WTC11 (cell line): ENCODE results near the gene DUSP22. TPM values are rescaled to one million over a fixed set of nuclear protein-coding genes. Genes with fewer than 3 reads are reported as not detected.

Experiments
- ATAC-seq: fragments of 200-7000 bp; cut with Tn5 transposase; 2 replicates; pipeline ENCODE4 v1.10.0; 2021; ENCODE audit warnings: mild to moderate bottlenecking, moderate library complexity
- CTCF ChIA-PET: fragments of 300-600 bp; sonication (Branson Sonifier 250); formaldehyde crosslinking; loops from one replicate; lab custom pipeline; 2021; ENCODE audit warnings: antibody characterized with exemption; lab: Charles Lee
- POLR2A ChIA-PET: fragments of 350-600 bp; sonication (Branson Sonifier 250); formaldehyde crosslinking; loops from one replicate; lab custom pipeline; 2021; ENCODE audit warnings: antibody characterized with exemption; lab: Charles Lee
- DNase-seq: peaks from one replicate; pipeline ENCODE4 v3.0.0; 2021; ENCODE audit warnings: low spot score
- H3K27ac Mint-ChIP-seq: 2 replicates; pipeline ENCODE4 v1.8.0; 2021; ENCODE audit warnings: mixed read lengths
- H3K27me3 Mint-ChIP-seq: 2 replicates; pipeline ENCODE4 v1.8.0; 2021; ENCODE audit warnings: low read depth, mild to moderate bottlenecking, moderate library complexity, mixed read lengths
- H3K36me3 Mint-ChIP-seq: 2 replicates; pipeline ENCODE4 v1.8.0; 2021; ENCODE audit warnings: mixed read lengths
- H3K4me1 Mint-ChIP-seq: 2 replicates; pipeline ENCODE4 v1.8.0; 2022; ENCODE audit warnings: mixed read lengths
- H3K4me3 Mint-ChIP-seq: 2 replicates; pipeline ENCODE4 v1.8.0; 2021; ENCODE audit warnings: mild to moderate bottlenecking, moderate library complexity, mixed read lengths
- H3K9me3 Mint-ChIP-seq: 2 replicates; pipeline ENCODE4 v1.8.0; 2021; ENCODE audit warnings: mixed read lengths
- AFF4 ChIP-seq: sonication (generic); formaldehyde crosslinking; IDR thresholded peaks from 2 replicates; pipeline ENCODE4 v1.8.1; 2023; ENCODE audit warnings: mild to moderate bottlenecking, missing genetic modification reagents, borderline replicate concordance
- ATF1 ChIP-seq: sonication (generic); formaldehyde crosslinking; IDR thresholded peaks from 2 replicates; pipeline ENCODE4 v1.8.1; 2023; ENCODE audit warnings: mild to moderate bottlenecking, moderate library complexity, missing genetic modification reagents
- ATF2 ChIP-seq: sonication (generic); formaldehyde crosslinking; IDR thresholded peaks from 2 replicates; pipeline ENCODE4 v1.8.1; 2022; ENCODE audit warnings: low read depth, missing genetic modification reagents, borderline replicate concordance
- CTCF ChIP-seq: fragments of 200-600 bp; IDR thresholded peaks from 2 replicates; pipeline ENCODE4 v1.8.0; 2022; ENCODE audit warnings: antibody characterized with exemption
- E2F4 ChIP-seq: sonication (generic); formaldehyde crosslinking; IDR thresholded peaks from 2 replicates; pipeline ENCODE4 v1.8.1; 2022; ENCODE audit warnings: low read depth, mild to moderate bottlenecking, moderate library complexity, missing genetic modification reagents, borderline replicate concordance
- ETV6 ChIP-seq: sonication (generic); formaldehyde crosslinking; IDR thresholded peaks from 2 replicates; pipeline ENCODE4 v1.8.1; 2022; ENCODE audit warnings: mild to moderate bottlenecking, missing genetic modification reagents
- FOXP1 ChIP-seq: sonication (generic); formaldehyde crosslinking; IDR thresholded peaks from 2 replicates; pipeline ENCODE4 v1.8.0; 2022; ENCODE audit warnings: missing genetic modification reagents, mild to moderate bottlenecking, moderate library complexity, borderline replicate concordance
- HMGA2 ChIP-seq: fragments of 250-450 bp; sonication (Bioruptor Pico); IDR thresholded peaks from 2 replicates; pipeline ENCODE4 v1.4.0; 2021; ENCODE audit warnings: mild to moderate bottlenecking, moderate library complexity
- HMGXB4 ChIP-seq: sonication (generic); formaldehyde crosslinking; IDR thresholded peaks from 2 replicates; pipeline ENCODE4 v1.8.1; 2023; ENCODE audit warnings: mild to moderate bottlenecking, moderate library complexity, missing genetic modification reagents
- MXD4 ChIP-seq: fragments of 250-450 bp; sonication (Bioruptor Pico); IDR thresholded peaks from 2 replicates; pipeline ENCODE4 v1.8.0; 2021; ENCODE audit warnings: mild to moderate bottlenecking, moderate library complexity, borderline replicate concordance
- MYBL2 ChIP-seq: sonication (generic); formaldehyde crosslinking; IDR thresholded peaks from 2 replicates; pipeline ENCODE4 v1.8.1; 2023; ENCODE audit warnings: mild to moderate bottlenecking, moderate library complexity, missing genetic modification reagents
- NFYB ChIP-seq: sonication (generic); formaldehyde crosslinking; conservative IDR thresholded peaks from 2 replicates; pipeline ENCODE4 v1.8.0; 2022; ENCODE audit warnings: low read depth, missing genetic modification reagents
- PRRX2 ChIP-seq: fragments of 250-450 bp; sonication (Bioruptor Pico); IDR thresholded peaks from 2 replicates; pipeline ENCODE4 v1.8.0; 2021; ENCODE audit warnings: mild to moderate bottlenecking
- TEAD1 ChIP-seq: sonication (generic); formaldehyde crosslinking; IDR thresholded peaks from 2 replicates; pipeline ENCODE4 v1.8.0; 2022; ENCODE audit warnings: mild to moderate bottlenecking, missing genetic modification reagents
- USF2 ChIP-seq: sonication (generic); formaldehyde crosslinking; IDR thresholded peaks from 2 replicates; pipeline ENCODE4 v1.8.1; 2023; ENCODE audit warnings: mild to moderate bottlenecking, missing genetic modification reagents, moderate library complexity
- ZBTB43 ChIP-seq: sonication (generic); formaldehyde crosslinking; IDR thresholded peaks from 2 replicates; pipeline ENCODE4 v1.8.1; 2023; ENCODE audit warnings: mild to moderate bottlenecking, missing genetic modification reagents
- ZNF219 ChIP-seq: sonication (generic); formaldehyde crosslinking; IDR thresholded peaks from 2 replicates; pipeline ENCODE4 v1.8.0; 2023; ENCODE audit warnings: missing genetic modification reagents, mild to moderate bottlenecking, borderline replicate concordance
- ZNF512 ChIP-seq: sonication (generic); formaldehyde crosslinking; IDR thresholded peaks from 2 replicates; pipeline ENCODE4 v1.8.1; 2022; ENCODE audit warnings: missing genetic modification reagents, borderline replicate concordance
- total RNA-seq: library from RNA; stranded (reverse); gene quantifications from 3 replicates; pipeline ENCODE4 v1.2.3, GENCODE V29; 2021

The DUSP22 gene
- total RNA-seq, 1 experiment from 2014 or later = 38.5 TPM

- POLR2A ChIA-PET = no interaction called here
- ATAC-seq = no peak
- H3K27me3 Mint-ChIP-seq = peaks cover 7% of the 10 kb centered on the region; the same call in 1 of the 2 replicates
- DNase-seq = no peak
- CTCF ChIA-PET = no interaction called here
- no peak overlapping the region for H3K4me3 Mint-ChIP-seq
- H3K4me1 Mint-ChIP-seq = no peaks in the 10 kb centered on the region
- TF ChIP-seq E2F4 = no peak
- no peak for TF ChIP-seq ATF2 (CRISPR knock-in tag)
- TF ChIP-seq TEAD1 = no peak
- TF ChIP-seq MYBL2 = no peak
- no peak for TF ChIP-seq PRRX2 (CRISPR knock-in tag)
- no peak for TF ChIP-seq AFF4
- no peak for TF ChIP-seq ATF1 (CRISPR knock-in tag)
- TF ChIP-seq CTCF = no peak
- peaks cover 73% of the 10 kb centered on the region for H3K36me3 Mint-ChIP-seq
- H3K27ac Mint-ChIP-seq = no peak overlapping the region
- peaks cover 61% of the 10 kb centered on the region for H3K9me3 Mint-ChIP-seq
These were observed 49.9 kb downstream of the DUSP22 start for GRCh38 chr6:341914-342831.

- DNase-seq (no peak), ATAC-seq (no peak)
- POLR2A ChIA-PET = no interaction called here
- CTCF ChIA-PET = no interaction called here
- peaks cover 64% of the 10 kb centered on the region for H3K9me3 Mint-ChIP-seq
- H3K4me3 Mint-ChIP-seq = no peak overlapping the region
- H3K27me3 Mint-ChIP-seq = peaks cover 6% of the 10 kb centered on the region; the same call in 1 of the 2 replicates
- no peak overlapping the region for H3K27ac Mint-ChIP-seq
- no peaks in the 10 kb centered on the region for H3K4me1 Mint-ChIP-seq
- H3K36me3 Mint-ChIP-seq = peaks cover 75% of the 10 kb centered on the region
- no peak for TF ChIP-seq ETV6
- TF ChIP-seq HMGXB4 = no peak
- TF ChIP-seq ZBTB43 (CRISPR knock-in tag) = no peak
- no peak for TF ChIP-seq HMGA2 (CRISPR knock-in tag)
- TF ChIP-seq NFYB (CRISPR knock-in tag) = no peak
- TF ChIP-seq ZNF219 = no peak
- TF ChIP-seq MXD4 (CRISPR knock-in tag) = no peak
- no peak for TF ChIP-seq ATF2 (CRISPR knock-in tag)
- no peak for TF ChIP-seq USF2 (CRISPR knock-in tag)
- no peak for TF ChIP-seq ZNF512
- TF ChIP-seq FOXP1 (CRISPR knock-in tag) = no peak
These were observed 50.5 kb downstream of the DUSP22 start for GRCh38 chr6:342832-343179.
